Stimulated activated CD8-positive, alpha-beta memory T cell treated with anti-CD3 and anti-CD28 coated beads, Interleukin-15, amount 100 ng/mL, for 4 hours (primary cell): ENCODE measurements around the gene JOSD1.
A peak's percentile ranks its signal among the peaks of the same experiment; 100 is the strongest.
"Not testable (repeated sequence)": the region's sequence is repeated elsewhere in the genome, so short reads cannot be mapped to it uniquely, and the experiment has no call there.

Source experiments
- DNase-seq, 2 donors: peaks; one replicate each; pipeline ENCODE4 v3.0.0-alpha.2; 2020; ENCODE audit warnings: low read depth in 2 of 2

The JOSD1 gene

DNA sequence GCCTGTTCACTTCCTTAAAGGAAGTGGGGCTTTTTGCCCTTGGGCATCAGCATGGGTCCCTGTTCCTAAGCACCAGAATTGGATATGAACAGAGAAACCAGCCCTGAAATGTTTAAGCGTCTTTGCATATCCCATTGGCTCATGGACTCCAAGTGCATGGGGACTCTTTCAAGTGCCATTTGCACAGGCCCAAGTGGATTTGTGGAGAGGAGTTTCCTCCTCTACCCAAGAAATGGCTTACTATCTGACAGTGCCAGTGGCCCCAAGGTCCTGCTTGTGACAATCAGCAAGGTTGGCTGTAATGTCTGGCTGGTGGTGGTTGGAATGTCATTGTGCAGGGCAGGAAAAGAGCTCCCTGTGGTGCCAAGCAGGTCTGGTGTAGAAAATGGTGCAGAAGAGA, 15.0 kb downstream of the JOSD1 start:
- DNase-seq, result no peak

- no peak for DNase-seq
Measured at GRCh38 chr22:38684895-38685294, 15.8 kb downstream of the JOSD1 start.

DNA sequence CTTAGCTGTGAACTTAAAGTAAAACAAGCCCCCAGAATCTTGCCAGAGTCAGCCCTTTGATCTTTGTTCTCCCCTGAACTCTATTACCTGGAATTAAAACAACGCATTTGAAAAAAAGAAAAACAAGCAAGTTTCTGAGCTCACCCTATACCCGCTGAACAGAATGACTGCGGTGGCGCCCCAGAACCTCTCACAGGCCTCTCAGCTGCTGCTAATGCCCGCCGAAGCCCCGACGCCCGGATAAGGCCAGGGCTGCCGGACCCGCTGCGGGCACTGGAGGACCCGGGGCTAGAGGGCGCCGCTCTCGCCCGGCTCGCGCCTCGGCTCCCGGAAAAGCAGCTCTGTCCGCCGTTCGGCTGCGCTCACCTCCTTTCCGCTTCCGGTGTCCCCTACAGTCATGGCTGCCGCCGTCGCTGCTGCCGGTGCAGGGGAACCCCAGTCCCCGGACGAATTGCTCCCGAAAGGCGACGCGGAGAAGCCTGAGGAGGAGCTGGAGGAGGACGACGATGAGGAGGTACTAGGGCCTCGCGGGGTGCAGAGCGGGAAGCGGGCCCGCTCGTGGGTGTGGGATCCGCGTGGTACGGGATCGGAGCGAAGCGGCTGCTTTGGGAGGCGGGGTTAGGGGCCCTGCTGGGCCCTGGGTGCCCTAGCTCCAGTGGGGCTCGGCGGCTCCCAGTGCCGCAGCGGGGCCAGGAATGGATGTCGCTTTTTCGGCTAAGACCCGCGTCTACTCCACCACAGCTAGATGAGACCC, 19.0 kb downstream of the JOSD1 start, which contains the start of gene TOMM22:
Gene TOMM22, plus strand, starts transcription at position 376 of the 754 bp plus-strand sequence. Its CDS starts 22 bp downstream, at position 398.
- DNase-seq, result peak; percentile 62 to 67

- no peak for DNase-seq
Measured at GRCh38 chr22:38675833-38676232, 24.9 kb downstream of the JOSD1 start.

GRCh38 chr22:38674888-38675287, 25.9 kb downstream of the JOSD1 start:
- DNase-seq, result no peak

DNA sequence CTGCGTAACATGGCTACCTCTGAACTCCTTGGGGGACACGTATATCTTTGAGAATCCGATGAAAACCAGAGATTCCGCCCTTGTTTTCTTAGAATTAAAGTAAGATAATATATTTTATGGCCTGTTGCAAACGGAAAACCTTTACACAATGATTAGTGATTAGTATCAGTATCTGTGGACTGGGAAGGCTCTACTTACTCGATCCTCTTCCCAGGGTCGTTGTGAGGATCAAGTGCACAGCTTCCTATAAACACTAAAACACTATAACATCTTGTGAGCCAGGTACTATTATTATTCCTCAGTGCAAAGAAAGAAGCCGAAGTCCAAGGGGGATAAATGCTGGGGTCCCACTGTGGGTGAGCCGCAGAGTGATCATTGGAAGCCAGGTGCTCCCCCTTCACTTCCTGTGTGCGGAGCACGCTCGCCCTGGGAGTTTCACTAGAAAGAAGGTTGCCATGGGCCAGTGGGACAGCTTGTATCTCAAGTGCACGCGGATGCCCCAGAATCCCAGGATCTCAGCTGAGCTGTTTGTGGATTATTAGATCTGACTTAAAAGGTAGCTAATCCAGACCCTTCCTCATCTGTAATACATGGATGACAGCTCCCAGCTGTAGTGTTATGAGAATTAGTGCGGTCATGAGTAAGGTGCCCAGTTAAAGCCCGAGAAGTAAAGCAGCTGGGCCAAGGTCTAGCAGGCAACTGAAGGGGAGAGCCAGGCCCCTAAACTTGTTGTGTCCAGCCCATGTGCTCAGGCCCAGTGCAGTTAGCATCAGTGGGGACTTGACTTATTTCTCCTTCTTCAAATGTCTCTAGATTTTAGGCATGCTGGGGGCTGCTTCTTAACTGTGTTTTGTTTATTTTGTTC, 43.5 kb downstream of the JOSD1 start:
- no peak for DNase-seq

DNA sequence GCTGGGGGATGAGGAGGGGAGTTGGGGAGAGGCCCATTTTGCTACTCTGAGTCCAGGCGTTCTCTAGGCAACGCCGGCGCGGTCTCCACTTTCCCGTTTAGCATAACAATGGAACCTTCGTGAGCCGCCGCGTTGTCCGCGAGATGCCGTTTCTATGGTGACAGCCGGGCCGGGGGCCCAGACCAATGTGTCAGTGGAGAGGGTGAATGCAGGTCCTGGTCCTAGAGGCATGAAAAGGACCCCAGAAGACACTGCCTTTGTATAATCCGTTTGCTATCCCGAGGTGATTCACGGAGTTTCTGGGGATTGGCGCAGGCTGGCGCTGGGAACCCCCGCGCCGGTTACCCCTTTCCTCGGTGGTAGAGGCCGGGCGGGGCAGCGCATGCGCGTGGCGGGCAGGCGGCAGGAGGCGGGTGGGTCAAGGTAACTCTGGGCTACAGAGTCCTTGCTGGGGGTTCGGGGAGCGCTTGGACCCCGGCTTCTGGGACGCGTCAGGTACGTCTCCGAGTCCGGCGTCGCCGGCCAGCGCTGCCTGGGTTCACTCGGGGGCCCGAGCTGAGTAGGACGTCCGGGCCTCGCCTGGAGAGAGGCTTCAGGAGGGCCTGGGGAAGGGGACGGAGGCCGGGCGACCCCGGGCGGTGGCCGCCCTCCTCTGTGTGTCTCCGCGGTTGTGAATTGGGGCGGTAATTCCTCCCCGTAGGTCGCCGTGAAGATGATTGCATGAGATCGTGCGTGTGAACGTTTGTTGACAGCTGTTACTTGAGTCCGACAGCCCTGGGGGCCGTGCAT, 44.3 kb downstream of the JOSD1 start, which contains the start of the genes CBY1 and FAM227A:
Gene CBY1, plus strand, starts transcription at position 383 of the 789 bp plus-strand sequence. CDS start 11,417 bp downstream, outside the sequence.
Gene FAM227A, minus strand, starts transcription at position 137 of the 789 bp plus-strand sequence. CDS start 6,224 bp downstream, outside the sequence.
- DNase-seq, result peak; percentile 65 to 74

DNA sequence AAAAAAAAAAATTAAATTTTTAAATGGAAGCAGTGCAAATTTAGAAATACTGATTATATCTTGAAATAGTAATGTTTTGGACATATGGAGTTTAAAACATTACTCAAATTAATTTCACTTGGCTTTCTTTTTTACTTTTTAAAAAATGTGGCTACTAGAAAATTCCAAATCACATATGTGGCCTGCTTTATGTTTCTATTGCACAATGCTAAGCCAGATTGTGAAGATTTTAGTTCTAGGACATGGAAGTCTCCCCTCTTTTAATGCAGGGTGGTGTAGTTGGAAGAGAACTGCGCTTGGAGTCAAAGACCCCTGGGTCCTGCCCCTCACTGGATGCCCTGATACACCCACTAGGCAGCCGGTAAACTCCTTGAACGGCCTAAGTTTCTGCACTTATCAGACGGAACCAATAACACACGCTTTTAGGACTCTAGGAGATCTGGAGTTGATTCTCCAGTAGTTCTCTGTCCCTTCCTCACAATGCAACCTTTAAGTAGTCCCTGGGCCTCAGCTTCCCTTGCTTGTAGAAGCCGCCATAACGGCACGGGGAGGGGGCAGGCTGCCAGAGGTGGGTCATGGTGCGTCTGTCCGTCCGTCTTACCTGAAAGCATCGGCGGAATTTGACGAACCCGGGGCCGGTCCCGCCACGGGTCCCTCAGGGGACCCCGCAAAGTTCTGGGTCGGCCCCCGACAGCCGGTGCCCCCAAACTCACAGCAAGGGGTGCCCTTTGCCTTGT, 45.1 kb downstream of the JOSD1 start:
- no peak for DNase-seq

DNA sequence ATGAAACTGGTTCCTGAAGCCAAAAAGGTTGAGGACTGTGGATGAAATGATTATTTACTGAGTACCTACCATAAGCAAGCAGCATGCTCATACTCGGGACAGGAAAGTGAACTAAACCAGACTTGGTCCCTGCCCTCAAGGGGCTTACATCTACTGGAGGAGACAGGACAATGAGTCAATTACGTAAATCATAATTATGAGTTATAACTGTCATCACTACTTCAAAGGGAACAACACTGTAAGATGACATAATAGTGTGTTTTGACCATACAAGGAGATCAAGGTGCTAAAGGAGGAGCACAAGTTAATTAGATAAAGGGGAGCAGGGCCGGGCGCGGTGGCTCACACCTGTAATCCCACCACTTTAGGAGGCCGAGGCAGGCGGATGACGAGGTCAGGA, 47.0 kb downstream of the JOSD1 start:
- DNase-seq, result no peak

DNA sequence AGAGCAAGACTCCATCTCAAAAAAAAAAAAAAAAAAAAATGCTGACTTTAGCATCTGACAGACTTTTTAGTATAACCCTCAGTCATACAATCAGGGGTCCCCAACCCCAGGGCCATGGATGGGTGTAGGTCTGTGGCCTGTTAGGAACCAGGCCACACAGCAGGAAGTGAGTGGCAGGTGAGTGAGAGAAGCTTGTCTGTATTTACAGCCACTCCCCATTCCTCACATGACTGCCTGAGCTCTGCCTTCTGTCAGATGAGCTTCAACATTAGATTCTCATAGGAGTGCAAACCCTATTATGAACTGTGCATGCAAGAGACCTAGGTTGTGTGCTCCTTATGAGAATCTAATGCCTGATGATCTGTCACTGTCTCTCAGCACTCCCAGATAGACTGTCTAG, 47.9 kb downstream of the JOSD1 start:
- no peak for DNase-seq

DNA sequence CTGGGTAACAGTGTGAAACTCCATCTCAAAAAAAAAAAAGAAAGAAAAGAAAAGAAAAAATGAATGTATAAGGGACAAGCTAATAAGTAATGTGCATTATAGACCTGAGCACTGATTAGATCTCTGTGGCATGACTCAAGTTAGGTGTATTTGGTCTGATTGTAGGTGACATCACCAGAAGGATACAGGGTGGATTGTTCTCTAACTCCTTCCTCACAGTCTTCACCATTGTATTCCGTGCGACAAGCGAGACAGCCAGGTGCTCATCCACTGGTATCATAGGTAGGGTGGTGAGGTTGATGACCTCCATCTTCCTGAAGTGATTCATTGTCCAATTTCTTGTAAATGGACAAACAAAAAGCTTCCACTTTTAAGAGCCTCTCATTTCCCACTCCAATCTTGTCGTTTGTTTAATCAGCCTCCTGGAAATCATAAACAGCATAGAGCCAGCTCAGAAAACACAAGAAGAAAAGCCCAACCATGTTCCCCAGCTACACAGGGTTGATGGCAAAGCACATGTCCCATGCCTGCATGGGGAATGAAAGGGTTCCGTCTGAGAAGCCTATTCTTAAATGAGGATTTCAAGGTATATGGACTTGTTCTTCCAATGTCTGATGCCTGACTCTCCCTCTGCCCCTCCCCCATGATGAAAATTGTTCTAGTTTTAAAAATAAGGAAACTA, 50.8 kb downstream of the JOSD1 start:
- no peak for DNase-seq

- no peak for DNase-seq
Measured at GRCh38 chr22:38645430-38645829, 55.3 kb downstream of the JOSD1 start.

- DNase-seq, result not testable (repeated sequence)
Measured at GRCh38 chr22:38644245-38644644, 56.5 kb downstream of the JOSD1 start.

- no peak for DNase-seq
Measured at GRCh38 chr22:38641476-38642040, 59.2 kb downstream of the JOSD1 start.

- no peak for DNase-seq
Measured at GRCh38 chr22:38638728-38639127, 62.0 kb downstream of the JOSD1 start.

GRCh38 chr22:38638216-38638615, 62.5 kb downstream of the JOSD1 start:
- DNase-seq, result no peak
